Measurements from ENCODE around the gene ASCC3. TPM values are rescaled to one million over a fixed set of nuclear protein-coding genes. Genes with fewer than 3 reads are reported as not detected.

The ASCC3 gene
- total RNA-seq, 4 donors from 2014 or later: 20.3 to 26.2 (median 22.4) TPM

DNA sequence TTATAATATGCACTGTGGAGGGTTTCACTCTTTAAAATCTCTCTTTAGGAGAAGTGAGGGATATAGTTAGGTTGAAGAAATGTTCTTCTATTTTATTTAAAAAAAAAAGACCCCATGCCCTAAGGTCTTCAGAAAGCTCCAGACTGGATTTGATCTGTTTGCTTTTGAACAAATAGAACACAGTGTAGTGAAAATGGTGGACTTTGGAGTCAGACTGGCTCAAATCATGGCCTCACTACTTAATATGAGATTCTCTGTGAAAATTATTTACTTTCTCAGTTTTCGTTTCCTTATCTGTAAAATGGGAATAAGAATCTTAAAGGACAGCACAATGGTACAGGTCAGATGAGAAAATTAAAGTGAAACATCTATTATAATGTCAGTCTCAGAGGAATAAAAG is 203.9 kb downstream of the ASCC3 start:
- no peak overlapping the region for H3K4me3 ChIP-seq
- H3K27ac ChIP-seq (replicated peaks in 1 of 4): no peak overlapping the region
- H3K9me3 ChIP-seq: no peaks in the 10 kb centered on the region
- H3K36me3 ChIP-seq: no peaks in the 10 kb centered on the region
- intact Hi-C loops (cut with DNase I): no loop called here
- H3K27me3 ChIP-seq: no peaks in the 10 kb centered on the region
- DNase-seq (ENCODE audit: extremely low spot score): no peak
- TF ChIP-seq POLR2A (IDR thresholded peaks at IDR 0.05; ENCODE audit: low read depth) (no peak), EP300 (IDR thresholded peaks at IDR 0.05) (no peak), POLR2AphosphoS5 (IDR thresholded peaks at IDR 0.05) (no peak)
- TF ChIP-seq, protein P1, sequence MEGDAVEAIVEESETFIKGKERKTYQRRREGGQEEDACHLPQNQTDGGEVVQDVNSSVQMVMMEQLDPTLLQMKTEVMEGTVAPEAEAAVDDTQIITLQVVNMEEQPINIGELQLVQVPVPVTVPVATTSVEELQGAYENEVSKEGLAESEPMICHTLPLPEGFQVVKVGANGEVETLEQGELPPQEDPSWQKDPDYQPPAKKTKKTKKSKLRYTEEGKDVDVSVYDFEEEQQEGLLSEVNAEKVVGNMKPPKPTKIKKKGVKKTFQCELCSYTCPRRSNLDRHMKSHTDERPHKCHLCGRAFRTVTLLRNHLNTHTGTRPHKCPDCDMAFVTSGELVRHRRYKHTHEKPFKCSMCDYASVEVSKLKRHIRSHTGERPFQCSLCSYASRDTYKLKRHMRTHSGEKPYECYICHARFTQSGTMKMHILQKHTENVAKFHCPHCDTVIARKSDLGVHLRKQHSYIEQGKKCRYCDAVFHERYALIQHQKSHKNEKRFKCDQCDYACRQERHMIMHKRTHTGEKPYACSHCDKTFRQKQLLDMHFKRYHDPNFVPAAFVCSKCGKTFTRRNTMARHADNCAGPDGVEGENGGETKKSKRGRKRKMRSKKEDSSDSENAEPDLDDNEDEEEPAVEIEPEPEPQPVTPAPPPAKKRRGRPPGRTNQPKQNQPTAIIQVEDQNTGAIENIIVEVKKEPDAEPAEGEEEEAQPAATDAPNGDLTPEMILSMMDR (IDR thresholded peaks at IDR 0.05): no peak
- WGBS: 100% methylated on average over 1 of the region's 1 CpG
- no peaks in the 10 kb centered on the region for H3K4me1 ChIP-seq

- H3K4me3 ChIP-seq: no peak overlapping the region
- no peak for DNase-seq (ENCODE audit: extremely low spot score)
- H3K4me1 ChIP-seq: no peaks in the 10 kb centered on the region
- no peak overlapping the region for H3K27ac ChIP-seq (replicated peaks in 1 of 4)
- WGBS: 91% methylated on average over 2 of the region's 2 CpGs
- intact Hi-C loops (cut with DNase I): no loop called here
- no peaks in the 10 kb centered on the region for H3K9me3 ChIP-seq
- H3K27me3 ChIP-seq: no peaks in the 10 kb centered on the region
- TF ChIP-seq EP300 (IDR thresholded peaks at IDR 0.05): no peak
- TF ChIP-seq, protein P1 (IDR thresholded peaks at IDR 0.05): no peak
- TF ChIP-seq POLR2A (IDR thresholded peaks at IDR 0.05; ENCODE audit: low read depth): no peak
- no peak for TF ChIP-seq POLR2AphosphoS5 (IDR thresholded peaks at IDR 0.05)
- H3K36me3 ChIP-seq: peaks cover 0 to 3% (median 0%) of the 10 kb centered on the region in 4 donors
Observed at GRCh38 chr6:100673641-100674040, 207.5 kb downstream of the ASCC3 start.

DNA sequence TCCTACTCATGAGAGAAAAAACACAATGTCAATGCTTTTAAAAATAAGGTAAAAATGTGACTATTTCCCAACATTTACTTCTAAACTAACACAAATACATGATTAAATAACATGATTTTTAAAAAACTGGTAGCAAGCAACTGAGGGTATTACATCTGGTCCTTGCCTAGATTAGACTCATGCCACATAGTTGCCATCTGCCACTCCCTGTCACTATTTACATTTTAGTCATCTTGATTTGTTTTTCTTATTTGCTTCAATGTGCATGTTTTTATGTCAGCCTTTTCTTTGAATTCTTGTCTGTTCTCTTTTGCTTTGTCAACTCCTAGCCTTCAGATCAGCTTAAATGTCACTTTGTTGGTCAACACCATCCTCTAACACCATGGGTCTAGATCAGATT is 209.4 kb downstream of the ASCC3 start:
- intact Hi-C loops (cut with DNase I): no loop called here

GRCh38 chr6:100670056-100670455 is 211.1 kb downstream of the ASCC3 start:
- no peak for TF ChIP-seq POLR2AphosphoS5 (IDR thresholded peaks at IDR 0.05)
- no peak for TF ChIP-seq EP300 (IDR thresholded peaks at IDR 0.05)
- TF ChIP-seq, protein P1 (IDR thresholded peaks at IDR 0.05): no peak
- no peak for TF ChIP-seq POLR2A (IDR thresholded peaks at IDR 0.05; ENCODE audit: low read depth)
- Histone ChIP-seq H3K4me1 (peaks cover 0 to 5% (median 0%) of the 10 kb centered on the region in 4 donors), H3K36me3 (peaks cover 0 to 3% (median 0%) of the 10 kb centered on the region in 4 donors), H3K4me3 (no peak overlapping the region), H3K27ac (replicated peaks in 1 of 4) (no peak overlapping the region), H3K9me3 (no peaks in the 10 kb centered on the region), H3K27me3 (no peaks in the 10 kb centered on the region)
- intact Hi-C loops (cut with DNase I): no loop called here
- 98% methylated on average over 2 of the region's 2 CpGs for WGBS
- DNase-seq (ENCODE audit: extremely low spot score): no peak

More for the DNA sequence above, 209.4 kb downstream of the ASCC3 start:
- TF ChIP-seq POLR2AphosphoS5 (IDR thresholded peaks at IDR 0.05) (no peak), POLR2A (IDR thresholded peaks at IDR 0.05; ENCODE audit: low read depth) (no peak), EP300 (IDR thresholded peaks at IDR 0.05) (no peak)
- TF ChIP-seq, protein P1 (IDR thresholded peaks at IDR 0.05): no peak
- no peak for DNase-seq (ENCODE audit: extremely low spot score)
- H3K27ac ChIP-seq (replicated peaks in 1 of 4): no peak overlapping the region
- H3K36me3 ChIP-seq: peaks cover 0 to 3% (median 0%) of the 10 kb centered on the region in 4 donors
- H3K27me3 ChIP-seq: no peaks in the 10 kb centered on the region
- H3K9me3 ChIP-seq: no peaks in the 10 kb centered on the region
- no peak overlapping the region for H3K4me3 ChIP-seq
- H3K4me1 ChIP-seq: no peaks in the 10 kb centered on the region

GRCh38 chr6:100665041-100665380 is 216.1 kb downstream of the ASCC3 start:
- intact Hi-C loops (cut with DNase I): no loop called here
- Histone ChIP-seq H3K4me1 (peaks cover 0 to 5% (median 0%) of the 10 kb centered on the region in 4 donors), H3K27me3 (no peaks in the 10 kb centered on the region), H3K27ac (replicated peaks in 1 of 4) (no peak overlapping the region), H3K4me3 (no peak overlapping the region), H3K36me3 (no peaks in the 10 kb centered on the region), H3K9me3 (no peaks in the 10 kb centered on the region)
- no peak for DNase-seq (ENCODE audit: extremely low spot score)
- 0% methylated on average over 1 of the region's 1 CpG for WGBS
- TF ChIP-seq EP300 (IDR thresholded peaks at IDR 0.05) (no peak), POLR2A (IDR thresholded peaks at IDR 0.05; ENCODE audit: low read depth) (no peak), POLR2AphosphoS5 (IDR thresholded peaks at IDR 0.05) (no peak)
- TF ChIP-seq, protein P1 (IDR thresholded peaks at IDR 0.05): no peak
